ENCODE results near the gene TUBB4A. TPM values are rescaled to one million over a fixed set of nuclear protein-coding genes. Genes with fewer than 3 reads are reported as not detected.

The TUBB4A gene
- total RNA-seq, 1 experiment from 2014 or later, result 20.3 TPM

DNA sequence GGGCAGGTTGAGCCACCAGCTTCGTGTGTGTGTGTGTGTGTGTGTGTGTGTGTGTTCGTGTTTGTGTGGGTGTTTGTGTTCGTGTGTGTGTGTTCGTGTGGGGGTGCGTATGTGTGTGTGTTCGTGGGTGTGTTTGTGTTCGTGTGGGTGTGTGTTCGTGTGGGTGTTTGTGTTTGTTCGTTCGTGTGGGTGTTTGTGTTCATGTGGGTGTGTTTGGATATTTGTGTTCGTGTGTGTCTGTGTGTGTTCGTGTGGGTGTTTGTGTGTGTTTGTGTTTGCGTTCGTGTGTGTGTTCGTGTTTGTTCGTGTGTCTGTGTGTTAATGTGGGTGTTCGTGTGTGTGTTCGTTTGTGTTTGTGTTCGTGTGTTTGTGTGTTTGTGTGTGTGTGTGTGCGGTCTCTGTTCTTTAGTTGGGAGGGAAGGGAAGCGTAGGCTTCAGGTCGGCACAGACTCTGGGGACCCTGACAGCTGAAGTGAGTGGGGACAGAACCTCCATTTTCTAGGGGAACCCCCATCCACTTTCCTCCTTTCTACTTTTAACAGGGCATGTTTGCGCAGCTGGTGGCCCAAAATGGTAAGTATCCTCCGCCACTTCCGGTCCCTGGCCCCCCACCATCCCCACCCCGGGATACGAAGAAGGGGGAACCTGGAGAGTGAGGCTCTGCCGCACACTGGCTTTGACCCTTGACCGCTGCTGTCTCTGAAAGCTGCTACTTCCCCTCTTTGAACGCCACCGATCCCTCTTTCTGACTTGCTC, 30.3 kb upstream of the TUBB4A start:
- H4K8ac ChIP-seq (replicated peaks; ENCODE audit: insufficient read length, low read depth, low read length), result no peak overlapping the region
- Mint-ChIP-seq H3K36me3 (ENCODE audit: insufficient read depth in 1 of 3, low read depth in 3 of 3) (peaks cover 2 to 13% (median 12%) of the 10 kb centered on the region in 3 experiments; a peak in 6 of 7 replicates), H3K4me3 (peak overlapping the region; percentile 70 to 78), H3K9me3 (peaks cover 6 to 18% of the 10 kb centered on the region in 2 experiments), H3K4me1 (peaks cover 32 to 38% of the 10 kb centered on the region in 2 experiments), H3K27me3 (ENCODE audit: low read depth) (peaks cover 72% of the 10 kb centered on the region), H3K27ac (0 out of 7 replicates have a peak overlapping the region, but pooled peaks of 1 of the 3 experiments have one; percentile 5)
- H2AK5ac ChIP-seq (ENCODE audit: insufficient read length, low read length), result no peak overlapping the region
- no peak overlapping the region for H2BK15ac ChIP-seq (ENCODE audit: low read depth, low read length)
- H3K27me3 ChIP-seq (ENCODE audit: insufficient read depth, low read length), result peaks cover 13% of the 10 kb centered on the region; the same call in 1 of the 2 replicates
- no peak overlapping the region for H2BK20ac ChIP-seq (ENCODE audit: low read depth, low read length, poor library complexity, severe bottlenecking)
- H3K4me1 ChIP-seq (ENCODE audit: insufficient read depth, low read length), result peaks cover 6% of the 10 kb centered on the region; the same call in 1 of the 2 replicates
- H3K18ac ChIP-seq (ENCODE audit: insufficient read length, low read depth, low read length), result peak overlapping the region; percentile 18
- H4K5ac ChIP-seq (ENCODE audit: insufficient read length, low read depth, low read length), result no peak overlapping the region
- H3K79me2 ChIP-seq (ENCODE audit: insufficient read depth, low read length), result no peaks in the 10 kb centered on the region
- H2BK120ac ChIP-seq (ENCODE audit: low read depth, low read length, poor library complexity, severe bottlenecking), result no peak overlapping the region
- peak overlapping the region; percentile 0 for H3K9ac ChIP-seq (ENCODE audit: extremely low read depth, insufficient read length, low read length)
- peak overlapping the region; percentile 15 for H3K23ac ChIP-seq (ENCODE audit: insufficient read length, low read depth, low read length)
- H2BK12ac ChIP-seq (ENCODE audit: insufficient read length, low read depth, low read length), result peak overlapping the region; percentile 7
- no peak overlapping the region for H3K4ac ChIP-seq (ENCODE audit: low read depth, low read length)
- no peak for DNase-seq
- no peak overlapping the region for H3K14ac ChIP-seq (ENCODE audit: insufficient read depth, low read length)
- no peak overlapping the region for H3K27ac ChIP-seq (ENCODE audit: insufficient read length, low read depth, low read length)
- H4K20me1 ChIP-seq (ENCODE audit: control insufficient read depth, insufficient read depth, insufficient read length), result no peaks in the 10 kb centered on the region
- H3K4me2 ChIP-seq (ENCODE audit: insufficient read depth, insufficient read length, low read length), result peak overlapping the region; percentile 81
- H2BK5ac ChIP-seq (ENCODE audit: insufficient read length, low read length), result no peak overlapping the region
- WGBS (ENCODE audit: extremely low coverage, insufficient read length, low lambda C conversion rate), result no CpG with 5 or more reads among the region's 31 CpGs
- H3T11ph ChIP-seq (ENCODE audit: low read length), result no peak overlapping the region
- H3K79me1 ChIP-seq (ENCODE audit: insufficient read depth, low read depth, low read length, poor library complexity, severe bottlenecking), result no peaks in the 10 kb centered on the region
- peaks cover 22% of the 10 kb centered on the region for H3K23me2 ChIP-seq (ENCODE audit: insufficient read length, low read depth, low read length, poor library complexity, severe bottlenecking)
- no peaks in the 10 kb centered on the region for H3K9me3 ChIP-seq (ENCODE audit: control insufficient read depth, low read depth, low read length)
- H3K56ac ChIP-seq (ENCODE audit: insufficient read length, low read depth, low read length), result no peak overlapping the region
- H2AFZ ChIP-seq (ENCODE audit: low read length), result no peak overlapping the region
- H4K91ac ChIP-seq (ENCODE audit: insufficient read length, low read depth, low read length), result no peak overlapping the region
- TF ChIP-seq, protein P1, sequence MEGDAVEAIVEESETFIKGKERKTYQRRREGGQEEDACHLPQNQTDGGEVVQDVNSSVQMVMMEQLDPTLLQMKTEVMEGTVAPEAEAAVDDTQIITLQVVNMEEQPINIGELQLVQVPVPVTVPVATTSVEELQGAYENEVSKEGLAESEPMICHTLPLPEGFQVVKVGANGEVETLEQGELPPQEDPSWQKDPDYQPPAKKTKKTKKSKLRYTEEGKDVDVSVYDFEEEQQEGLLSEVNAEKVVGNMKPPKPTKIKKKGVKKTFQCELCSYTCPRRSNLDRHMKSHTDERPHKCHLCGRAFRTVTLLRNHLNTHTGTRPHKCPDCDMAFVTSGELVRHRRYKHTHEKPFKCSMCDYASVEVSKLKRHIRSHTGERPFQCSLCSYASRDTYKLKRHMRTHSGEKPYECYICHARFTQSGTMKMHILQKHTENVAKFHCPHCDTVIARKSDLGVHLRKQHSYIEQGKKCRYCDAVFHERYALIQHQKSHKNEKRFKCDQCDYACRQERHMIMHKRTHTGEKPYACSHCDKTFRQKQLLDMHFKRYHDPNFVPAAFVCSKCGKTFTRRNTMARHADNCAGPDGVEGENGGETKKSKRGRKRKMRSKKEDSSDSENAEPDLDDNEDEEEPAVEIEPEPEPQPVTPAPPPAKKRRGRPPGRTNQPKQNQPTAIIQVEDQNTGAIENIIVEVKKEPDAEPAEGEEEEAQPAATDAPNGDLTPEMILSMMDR (conservative IDR thresholded peaks at IDR 0.05), result no peak

Measured in H9 (cell line).